ENCODE data around the gene INHBB.

- TF ChIP-seq CTCF (IDR thresholded peaks at IDR 0.05) (no peak), POLR2A (IDR thresholded peaks at IDR 0.05) (no peak)
Measured at GRCh38 chr2:120366698-120367097, 20.8 kb downstream of the INHBB start.

All from right lobe of liver (tissue), 4 donors.